ENCODE results near the gene RCAN1. TPM values are rescaled to one million over a fixed set of nuclear protein-coding genes. Genes with fewer than 3 reads are reported as not detected.

The RCAN1 gene
- total and polyA plus RNA-seq, 4 donors = 12.2 to 32.8 (median 29.8) TPM

GRCh38 chr21:34648739-34649297 lies 33.9 kb upstream of the RCAN1 start:
- peaks cover 0 to 3% (median under 1%) of the 10 kb centered on the region in 4 donors for H3K9me3 ChIP-seq (ENCODE audit: control insufficient read depth in 4 of 4, insufficient read depth in 3 of 4, low read length in 3 of 4)
- TF ChIP-seq CTCF (IDR thresholded peaks at IDR 0.05; ENCODE audit: control extremely low read depth, extremely low read depth) = no peak
- no peak for DNase-seq
- H3K9ac ChIP-seq (ENCODE audit: insufficient read depth in 1 of 2, low read length in 2 of 2) = no peak overlapping the region
- no peak for ATAC-seq (ENCODE audit: insufficient read depth, low FRiP score)
- H3K4me3 ChIP-seq = no peak overlapping the region
- H3K27me3 ChIP-seq (ENCODE audit: control insufficient read depth in 3 of 3, insufficient read depth in 3 of 3, low read length in 2 of 3) = no peaks in the 10 kb centered on the region
- H3K4me1 ChIP-seq (ENCODE audit: control insufficient read depth in 5 of 5, insufficient read depth in 5 of 5, low read length in 5 of 5) = peaks cover 0 to 8% (median 0%) of the 10 kb centered on the region in 5 donors
- H3K27ac ChIP-seq (ENCODE audit: low read depth in 1 of 2, low read length in 1 of 2) = no peak overlapping the region
- no peaks in the 10 kb centered on the region for H3K36me3 ChIP-seq (ENCODE audit: control insufficient read depth in 4 of 4, insufficient read depth in 4 of 4, low read length in 4 of 4)
- WGBS, 2 donors = 67 to 82% methylated on average over 6 of the region's 6 CpGs

GRCh38 chr21:34647555-34647954 lies 32.6 kb upstream of the RCAN1 start:
- 46 to 80% methylated on average over 6 of the region's 6 CpGs for WGBS, 2 donors
- no peak for TF ChIP-seq CTCF (IDR thresholded peaks at IDR 0.05; ENCODE audit: control extremely low read depth, extremely low read depth)
- no peak for ATAC-seq (ENCODE audit: insufficient read depth, low FRiP score)

GRCh38 chr21:34644825-34645224 lies 29.9 kb upstream of the RCAN1 start:
- H3K4me1 ChIP-seq (ENCODE audit: control insufficient read depth in 5 of 5, insufficient read depth in 5 of 5, low read length in 5 of 5) = peaks cover 0 to 8% (median 0%) of the 10 kb centered on the region in 5 donors
- H3K36me3 ChIP-seq (ENCODE audit: control insufficient read depth in 4 of 4, insufficient read depth in 4 of 4, low read length in 4 of 4) = no peaks in the 10 kb centered on the region
- no peak overlapping the region for H3K4me3 ChIP-seq
- ATAC-seq (ENCODE audit: insufficient read depth, low FRiP score) (no peak), DNase-seq (peak; percentile 25 to 71 (median 40))
- WGBS, 2 donors = 72 to 83% methylated on average over 4 of the region's 4 CpGs
- H3K27me3 ChIP-seq (ENCODE audit: control insufficient read depth in 3 of 3, insufficient read depth in 3 of 3, low read length in 2 of 3) = no peaks in the 10 kb centered on the region
- TF ChIP-seq CTCF (IDR thresholded peaks at IDR 0.05; ENCODE audit: control extremely low read depth, extremely low read depth) = no peak
- H3K9ac ChIP-seq (ENCODE audit: insufficient read depth in 1 of 2, low read length in 2 of 2) = no peak overlapping the region
- no peaks in the 10 kb centered on the region for H3K9me3 ChIP-seq (ENCODE audit: control insufficient read depth in 4 of 4, insufficient read depth in 3 of 4, low read length in 3 of 4)
- H3K27ac ChIP-seq (ENCODE audit: low read depth in 1 of 2, low read length in 1 of 2) = no peak overlapping the region

More at GRCh38 chr21:34647555-34647954, 32.6 kb upstream of the RCAN1 start:
- Histone ChIP-seq H3K27me3 (ENCODE audit: control insufficient read depth in 3 of 3, insufficient read depth in 3 of 3, low read length in 2 of 3) (no peaks in the 10 kb centered on the region), H3K27ac (ENCODE audit: low read depth in 1 of 2, low read length in 1 of 2) (no peak overlapping the region), H3K4me3 (no peak overlapping the region), H3K36me3 (ENCODE audit: control insufficient read depth in 4 of 4, insufficient read depth in 4 of 4, low read length in 4 of 4) (no peaks in the 10 kb centered on the region), H3K4me1 (ENCODE audit: control insufficient read depth in 5 of 5, insufficient read depth in 5 of 5, low read length in 5 of 5) (peaks cover 0 to 8% (median 0%) of the 10 kb centered on the region in 5 donors), H3K9ac (ENCODE audit: insufficient read depth in 1 of 2, low read length in 2 of 2) (no peak overlapping the region), H3K9me3 (ENCODE audit: control insufficient read depth in 4 of 4, insufficient read depth in 3 of 4, low read length in 3 of 4) (peaks cover 0 to 3% (median under 1%) of the 10 kb centered on the region in 4 donors)
- DNase-seq = no peak

Data from lung (tissue), 12 donors.